ENCODE measurements around the gene ABLIM1.

The ABLIM1 gene

DNA sequence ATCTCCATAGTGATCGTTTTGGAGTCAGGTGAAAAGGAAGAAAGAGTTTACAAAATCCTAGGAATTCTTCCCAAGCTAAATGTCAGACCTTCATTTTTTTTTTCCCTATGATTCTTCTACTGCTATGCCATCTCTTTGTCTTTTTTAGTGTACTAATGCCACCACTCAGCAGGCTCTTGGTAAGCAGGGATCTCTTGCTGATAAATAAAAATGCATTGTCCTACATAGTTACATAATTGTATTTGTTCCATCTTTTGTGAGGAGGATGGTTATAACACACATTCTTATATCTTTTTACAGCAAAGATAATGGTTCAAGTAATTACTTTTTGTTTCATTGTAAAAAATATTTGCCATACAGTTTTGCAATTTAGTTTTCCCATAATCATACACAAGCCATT lies 217.0 kb downstream of the ABLIM1 start:
- Histone ChIP-seq H3K36me3 (ENCODE audit: low read depth) (peaks cover 3% of the 10 kb centered on the region; the same call in 1 of the 2 replicates), H3K4me1 (ENCODE audit: insufficient read depth, poor library complexity, severe bottlenecking) (no peaks in the 10 kb centered on the region), H3K4me3 (ENCODE audit: severe bottlenecking) (no peak overlapping the region), H3K9me3 (ENCODE audit: severe bottlenecking) (no peaks in the 10 kb centered on the region), H3K27me3 (ENCODE audit: insufficient read depth, poor library complexity, severe bottlenecking) (no peaks in the 10 kb centered on the region), H3K27ac (ENCODE audit: poor library complexity, severe bottlenecking) (no peak overlapping the region)
- ATAC-seq (ENCODE audit: low read depth) (no peak), DNase-seq (ENCODE audit: low spot score) (no peak)
- TF ChIP-seq, protein P1, sequence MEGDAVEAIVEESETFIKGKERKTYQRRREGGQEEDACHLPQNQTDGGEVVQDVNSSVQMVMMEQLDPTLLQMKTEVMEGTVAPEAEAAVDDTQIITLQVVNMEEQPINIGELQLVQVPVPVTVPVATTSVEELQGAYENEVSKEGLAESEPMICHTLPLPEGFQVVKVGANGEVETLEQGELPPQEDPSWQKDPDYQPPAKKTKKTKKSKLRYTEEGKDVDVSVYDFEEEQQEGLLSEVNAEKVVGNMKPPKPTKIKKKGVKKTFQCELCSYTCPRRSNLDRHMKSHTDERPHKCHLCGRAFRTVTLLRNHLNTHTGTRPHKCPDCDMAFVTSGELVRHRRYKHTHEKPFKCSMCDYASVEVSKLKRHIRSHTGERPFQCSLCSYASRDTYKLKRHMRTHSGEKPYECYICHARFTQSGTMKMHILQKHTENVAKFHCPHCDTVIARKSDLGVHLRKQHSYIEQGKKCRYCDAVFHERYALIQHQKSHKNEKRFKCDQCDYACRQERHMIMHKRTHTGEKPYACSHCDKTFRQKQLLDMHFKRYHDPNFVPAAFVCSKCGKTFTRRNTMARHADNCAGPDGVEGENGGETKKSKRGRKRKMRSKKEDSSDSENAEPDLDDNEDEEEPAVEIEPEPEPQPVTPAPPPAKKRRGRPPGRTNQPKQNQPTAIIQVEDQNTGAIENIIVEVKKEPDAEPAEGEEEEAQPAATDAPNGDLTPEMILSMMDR (IDR thresholded peaks at IDR 0.05; ENCODE audit: poor library complexity, severe bottlenecking) = no peak

DNA sequence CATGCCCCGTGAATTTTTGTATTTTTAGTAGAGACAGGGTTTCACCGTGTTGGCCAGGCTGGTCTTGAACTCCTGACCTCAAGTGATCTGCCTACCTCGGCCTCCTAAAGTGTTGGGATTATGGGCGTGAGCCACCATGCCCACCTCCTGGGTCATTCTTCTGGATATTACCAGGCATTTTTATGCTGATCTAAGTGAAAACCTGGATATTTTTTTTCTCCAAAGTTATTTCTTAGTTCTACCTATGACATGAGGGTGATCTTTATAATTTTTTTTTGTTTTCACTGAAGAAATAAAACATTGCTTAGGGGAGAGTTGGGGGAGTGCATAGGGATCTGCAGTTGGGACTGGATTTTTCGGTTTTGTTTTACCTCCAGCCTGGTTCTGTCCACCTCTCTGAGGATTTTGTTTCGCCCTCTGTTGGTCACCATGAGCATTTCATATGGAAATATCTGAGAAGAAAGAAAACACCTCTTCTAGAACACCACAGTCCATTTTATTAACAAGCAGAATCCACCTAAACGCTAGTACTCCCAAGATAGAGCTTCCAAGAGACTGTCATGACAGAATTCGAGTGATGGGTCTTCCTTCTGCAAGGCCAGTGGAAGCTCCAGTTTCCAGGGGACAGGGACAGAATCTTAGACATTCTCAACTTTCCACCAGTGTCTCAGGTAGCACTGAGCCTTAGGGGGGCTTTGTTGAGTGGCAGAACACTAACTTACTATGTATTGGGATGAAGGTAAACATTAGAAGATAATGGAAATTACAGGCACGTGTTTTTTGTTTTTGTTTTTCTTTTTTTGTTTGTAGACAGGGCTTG lies 220.4 kb downstream of the ABLIM1 start:
- H3K4me3 ChIP-seq (ENCODE audit: severe bottlenecking) = no peak overlapping the region
- ATAC-seq (ENCODE audit: low read depth) = peak; percentile 38; the same call in 1 of the 3 replicates

GRCh38 chr10:114436941-114437340 lies 221.1 kb downstream of the ABLIM1 start:
- no peak for DNase-seq (ENCODE audit: low spot score)
- Histone ChIP-seq H3K27ac (ENCODE audit: poor library complexity, severe bottlenecking) (no peak overlapping the region), H3K4me1 (ENCODE audit: insufficient read depth, poor library complexity, severe bottlenecking) (peaks cover 1% of the 10 kb centered on the region), H3K27me3 (ENCODE audit: insufficient read depth, poor library complexity, severe bottlenecking) (no peaks in the 10 kb centered on the region), H3K36me3 (ENCODE audit: low read depth) (peaks cover 3% of the 10 kb centered on the region; the same call in 1 of the 2 replicates), H3K9me3 (ENCODE audit: severe bottlenecking) (no peaks in the 10 kb centered on the region), H3K4me3 (ENCODE audit: severe bottlenecking) (no peak overlapping the region)
- no peak for ATAC-seq (ENCODE audit: low read depth)
- TF ChIP-seq, protein P1 (IDR thresholded peaks at IDR 0.05; ENCODE audit: poor library complexity, severe bottlenecking) = no peak

More for the DNA sequence above, 220.4 kb downstream of the ABLIM1 start:
- no peaks in the 10 kb centered on the region for H3K27me3 ChIP-seq (ENCODE audit: insufficient read depth, poor library complexity, severe bottlenecking)
- peaks cover 3% of the 10 kb centered on the region; the same call in 1 of the 2 replicates for H3K36me3 ChIP-seq (ENCODE audit: low read depth)
- DNase-seq (ENCODE audit: low spot score) = no peak
- no peaks in the 10 kb centered on the region for H3K9me3 ChIP-seq (ENCODE audit: severe bottlenecking)
- no peaks in the 10 kb centered on the region for H3K4me1 ChIP-seq (ENCODE audit: insufficient read depth, poor library complexity, severe bottlenecking)
- no peak overlapping the region for H3K27ac ChIP-seq (ENCODE audit: poor library complexity, severe bottlenecking)
- TF ChIP-seq, protein P1 (IDR thresholded peaks at IDR 0.05; ENCODE audit: poor library complexity, severe bottlenecking) = peak; percentile 75

DNA sequence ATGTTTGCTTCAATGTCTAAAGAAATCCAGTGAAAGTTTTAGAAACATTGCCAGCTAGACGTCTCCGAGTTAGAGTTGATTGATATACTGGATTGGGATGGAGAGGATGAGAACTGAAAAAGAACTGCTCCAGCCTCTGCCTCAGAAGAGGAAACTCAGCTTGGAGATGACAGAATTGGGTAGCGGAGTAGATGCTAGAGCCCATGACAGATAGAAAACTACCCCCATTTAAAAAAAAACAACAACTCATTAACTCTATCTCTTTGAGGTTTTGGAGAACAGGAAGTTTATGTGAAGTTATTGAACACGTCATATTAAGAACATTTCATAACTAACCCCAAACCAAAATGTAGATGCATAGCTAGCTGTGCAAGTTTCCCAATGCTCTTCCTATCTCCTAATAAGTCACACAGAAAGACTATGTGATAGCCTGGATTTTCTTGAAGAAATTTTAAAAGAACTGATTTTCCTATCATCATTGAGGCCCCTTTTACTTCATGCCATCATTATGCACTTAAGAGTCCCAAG lies 225.4 kb downstream of the ABLIM1 start:
- H3K36me3 ChIP-seq (ENCODE audit: low read depth) = no peaks in the 10 kb centered on the region
- no peak for ATAC-seq (ENCODE audit: low read depth)
- TF ChIP-seq, protein P1 (IDR thresholded peaks at IDR 0.05; ENCODE audit: poor library complexity, severe bottlenecking) = no peak
- no peaks in the 10 kb centered on the region for H3K27me3 ChIP-seq (ENCODE audit: insufficient read depth, poor library complexity, severe bottlenecking)
- H3K27ac ChIP-seq (ENCODE audit: poor library complexity, severe bottlenecking) = no peak overlapping the region
- no peak for DNase-seq (ENCODE audit: low spot score)
- no peak overlapping the region for H3K4me3 ChIP-seq (ENCODE audit: severe bottlenecking)
- peaks cover 11% of the 10 kb centered on the region for H3K4me1 ChIP-seq (ENCODE audit: insufficient read depth, poor library complexity, severe bottlenecking)
- no peaks in the 10 kb centered on the region for H3K9me3 ChIP-seq (ENCODE audit: severe bottlenecking)

Data from RWPE2 (cell line).